GDM1 (cell line): Measurements from ENCODE around the gene PARD3B.
"Not testable (repeated sequence)": the region's sequence is repeated elsewhere in the genome, so short reads cannot be mapped to it uniquely, and the experiment has no call there.

ENCODE experiments used
- DNase-seq: peaks from one replicate; lab custom pipeline; 2025; lab: John Stamatoyannopoulos, UW

PARD3B gene

GRCh38 chr2:205198140-205198525, 652.9 kb downstream of the PARD3B start:
- no peak for DNase-seq

GRCh38 chr2:205199165-205199850, 654.0 kb downstream of the PARD3B start:
- no peak for DNase-seq

GRCh38 chr2:205210494-205210893, 665.2 kb downstream of the PARD3B start:
- no peak for DNase-seq

- DNase-seq, result no peak
These were observed 667.1 kb downstream of the PARD3B start for GRCh38 chr2:205212357-205212756.

GRCh38 chr2:205216092-205216491, 670.8 kb downstream of the PARD3B start:
- no peak for DNase-seq

- no peak for DNase-seq
These were observed 671.3 kb downstream of the PARD3B start for GRCh38 chr2:205216580-205216979.

- DNase-seq, result no peak
These were observed 671.7 kb downstream of the PARD3B start for GRCh38 chr2:205217004-205217403.

- no peak for DNase-seq
These were observed 672.8 kb downstream of the PARD3B start for GRCh38 chr2:205218056-205218455.

- DNase-seq, result not testable (repeated sequence)
These were observed 673.5 kb downstream of the PARD3B start for GRCh38 chr2:205218816-205219215.

GRCh38 chr2:205220559-205220958, 675.3 kb downstream of the PARD3B start:
- no peak for DNase-seq

- no peak for DNase-seq
These were observed 686.8 kb downstream of the PARD3B start for GRCh38 chr2:205232086-205232485.

- DNase-seq, result no peak
These were observed 690.2 kb downstream of the PARD3B start for GRCh38 chr2:205235434-205235833.

GRCh38 chr2:205237524-205237923, 692.2 kb downstream of the PARD3B start:
- no peak for DNase-seq

GRCh38 chr2:205245001-205245400, 699.7 kb downstream of the PARD3B start:
- no peak for DNase-seq

GRCh38 chr2:205245652-205246051, 700.4 kb downstream of the PARD3B start:
- no peak for DNase-seq

- no peak for DNase-seq
These were observed 713.8 kb downstream of the PARD3B start for GRCh38 chr2:205259121-205259520.

- no peak for DNase-seq
These were observed 716.3 kb downstream of the PARD3B start for GRCh38 chr2:205261516-205262020.

GRCh38 chr2:205267323-205267722, 722.0 kb downstream of the PARD3B start:
- DNase-seq, result no peak

- DNase-seq, result no peak
These were observed 725.4 kb downstream of the PARD3B start for GRCh38 chr2:205270689-205271088.

- DNase-seq, result no peak
These were observed 727.9 kb downstream of the PARD3B start for GRCh38 chr2:205273148-205273547.

- no peak for DNase-seq
These were observed 728.4 kb downstream of the PARD3B start for GRCh38 chr2:205273627-205274026.

GRCh38 chr2:205274801-205275200, 729.5 kb downstream of the PARD3B start:
- no peak for DNase-seq

GRCh38 chr2:205276116-205276777, 731.0 kb downstream of the PARD3B start:
- no peak for DNase-seq
